ENCODE measurements around the gene PBRM1. TPM values are rescaled to one million over a fixed set of nuclear protein-coding genes. Genes with fewer than 3 reads are reported as not detected.

Gene PBRM1
- total and polyA plus RNA-seq, 2 of the 13 experiments (the other 11 are each of a cell fraction or from before 2014, with no cell fraction given): 10.9 to 33.2 TPM

- peak; percentile 67 for TF ChIP-seq ZHX1 (CRISPR knock-in tag; IDR thresholded peaks at IDR 0.05; ENCODE audit: low read depth)
- TF ChIP-seq, protein P1, sequence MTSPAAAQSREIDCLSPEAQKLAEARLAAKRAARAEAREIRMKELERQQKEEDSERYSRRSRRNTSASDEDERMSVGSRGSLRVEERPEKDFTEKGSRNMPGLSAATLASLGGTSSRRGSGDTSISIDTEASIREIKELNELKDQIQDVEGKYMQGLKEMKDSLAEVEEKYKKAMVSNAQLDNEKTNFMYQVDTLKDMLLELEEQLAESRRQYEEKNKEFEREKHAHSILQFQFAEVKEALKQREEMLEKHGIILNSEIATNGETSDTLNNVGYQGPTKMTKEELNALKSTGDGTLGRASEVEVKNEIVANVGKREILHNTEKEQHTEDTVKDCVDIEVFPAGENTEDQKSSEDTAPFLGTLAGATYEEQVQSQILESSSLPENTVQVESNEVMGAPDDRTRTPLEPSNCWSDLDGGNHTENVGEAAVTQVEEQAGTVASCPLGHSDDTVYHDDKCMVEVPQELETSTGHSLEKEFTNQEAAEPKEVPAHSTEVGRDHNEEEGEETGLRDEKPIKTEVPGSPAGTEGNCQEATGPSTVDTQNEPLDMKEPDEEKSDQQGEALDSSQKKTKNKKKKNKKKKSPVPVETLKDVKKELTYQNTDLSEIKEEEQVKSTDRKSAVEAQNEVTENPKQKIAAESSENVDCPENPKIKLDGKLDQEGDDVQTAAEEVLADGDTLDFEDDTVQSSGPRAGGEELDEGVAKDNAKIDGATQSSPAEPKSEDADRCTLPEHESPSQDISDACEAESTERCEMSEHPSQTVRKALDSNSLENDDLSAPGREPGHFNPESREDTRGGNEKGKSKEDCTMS (CRISPR knock-in tag; conservative IDR thresholded peaks at IDR 0.05): no peak
- TF ChIP-seq ZMYM3 (CRISPR knock-in tag; IDR thresholded peaks at IDR 0.05): peak; percentile 14; the same call in 1 of the 2 replicates
- TF ChIP-seq KDM1A (CRISPR knock-in tag; IDR thresholded peaks at IDR 0.05): 0 out of 2 replicates have a peak, but pooled peaks have one; percentile 20
- TF ChIP-seq MAFG (CRISPR knock-in tag; IDR thresholded peaks at IDR 0.05): no peak
- TF ChIP-seq, protein P2, sequence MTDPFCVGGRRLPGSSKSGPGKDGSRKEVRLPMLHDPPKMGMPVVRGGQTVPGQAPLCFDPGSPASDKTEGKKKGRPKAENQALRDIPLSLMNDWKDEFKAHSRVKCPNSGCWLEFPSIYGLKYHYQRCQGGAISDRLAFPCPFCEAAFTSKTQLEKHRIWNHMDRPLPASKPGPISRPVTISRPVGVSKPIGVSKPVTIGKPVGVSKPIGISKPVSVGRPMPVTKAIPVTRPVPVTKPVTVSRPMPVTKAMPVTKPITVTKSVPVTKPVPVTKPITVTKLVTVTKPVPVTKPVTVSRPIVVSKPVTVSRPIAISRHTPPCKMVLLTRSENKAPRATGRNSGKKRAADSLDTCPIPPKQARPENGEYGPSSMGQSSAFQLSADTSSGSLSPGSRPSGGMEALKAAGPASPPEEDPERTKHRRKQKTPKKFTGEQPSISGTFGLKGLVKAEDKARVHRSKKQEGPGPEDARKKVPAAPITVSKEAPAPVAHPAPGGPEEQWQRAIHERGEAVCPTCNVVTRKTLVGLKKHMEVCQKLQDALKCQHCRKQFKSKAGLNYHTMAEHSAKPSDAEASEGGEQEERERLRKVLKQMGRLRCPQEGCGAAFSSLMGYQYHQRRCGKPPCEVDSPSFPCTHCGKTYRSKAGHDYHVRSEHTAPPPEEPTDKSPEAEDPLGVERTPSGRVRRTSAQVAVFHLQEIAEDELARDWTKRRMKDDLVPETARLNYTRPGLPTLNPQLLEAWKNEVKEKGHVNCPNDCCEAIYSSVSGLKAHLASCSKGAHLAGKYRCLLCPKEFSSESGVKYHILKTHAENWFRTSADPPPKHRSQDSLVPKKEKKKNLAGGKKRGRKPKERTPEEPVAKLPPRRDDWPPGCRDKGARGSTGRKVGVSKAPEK (CRISPR knock-in tag; IDR thresholded peaks at IDR 0.05; ENCODE audit: borderline replicate concordance): no peak
- TF ChIP-seq PAX8 (CRISPR knock-in tag; IDR thresholded peaks at IDR 0.05; ENCODE audit: borderline replicate concordance): no peak
- TF ChIP-seq ETV5 (CRISPR knock-in tag; IDR thresholded peaks at IDR 0.05; ENCODE audit: borderline replicate concordance): peak; percentile 57; the same call in 1 of the 2 replicates
- peak; percentile 45; the same call in 1 of the 2 replicates for TF ChIP-seq GFI1 (CRISPR knock-in tag; IDR thresholded peaks at IDR 0.05; ENCODE audit: borderline replicate concordance)
- TF ChIP-seq ARID2 (CRISPR knock-in tag; IDR thresholded peaks at IDR 0.05; ENCODE audit: borderline replicate concordance): 0 out of 2 replicates have a peak, but pooled peaks have one; percentile 14
- TF ChIP-seq NCOA2 (CRISPR knock-in tag; IDR thresholded peaks at IDR 0.05): peak; percentile 88
- peak; percentile 66 for TF ChIP-seq THAP11 (CRISPR knock-in tag; IDR thresholded peaks at IDR 0.05)
- TF ChIP-seq, protein P3, sequence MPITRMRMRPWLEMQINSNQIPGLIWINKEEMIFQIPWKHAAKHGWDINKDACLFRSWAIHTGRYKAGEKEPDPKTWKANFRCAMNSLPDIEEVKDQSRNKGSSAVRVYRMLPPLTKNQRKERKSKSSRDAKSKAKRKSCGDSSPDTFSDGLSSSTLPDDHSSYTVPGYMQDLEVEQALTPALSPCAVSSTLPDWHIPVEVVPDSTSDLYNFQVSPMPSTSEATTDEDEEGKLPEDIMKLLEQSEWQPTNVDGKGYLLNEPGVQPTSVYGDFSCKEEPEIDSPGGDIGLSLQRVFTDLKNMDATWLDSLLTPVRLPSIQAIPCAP (CRISPR knock-in tag; IDR thresholded peaks at IDR 0.05; ENCODE audit: low read depth): no peak
- peak; percentile 22; the same call in 1 of the 2 replicates for TF ChIP-seq ZNF230 (CRISPR knock-in tag; IDR thresholded peaks at IDR 0.05)
- TF ChIP-seq STAG1 (CRISPR knock-in tag; IDR thresholded peaks at IDR 0.05): no peak
- no peak; the same call in 1 of the 2 replicates for TF ChIP-seq SNAPC2 (CRISPR knock-in tag; IDR thresholded peaks at IDR 0.05)
- 0 out of 2 replicates have a peak, but pooled peaks have one; percentile 16 for TF ChIP-seq POGZ (CRISPR knock-in tag; IDR thresholded peaks at IDR 0.05)
- TF ChIP-seq DMAP1 (CRISPR knock-in tag; IDR thresholded peaks at IDR 0.05): peak; percentile 95
- TF ChIP-seq GATA4 (IDR thresholded peaks at IDR 0.05; ENCODE audit: borderline replicate concordance, low read depth): peak; percentile 36; the same call in 1 of the 2 replicates
- peak; percentile 28 for TF ChIP-seq CEBPG (CRISPR knock-in tag; IDR thresholded peaks at IDR 0.05)
- TF ChIP-seq ZNF264 (CRISPR knock-in tag; IDR thresholded peaks at IDR 0.05): peak; percentile 89
- peak; percentile 84 for TF ChIP-seq HDAC1 (CRISPR knock-in tag; IDR thresholded peaks at IDR 0.05)
Measured at GRCh38 chr3:52704611-52705437, 19.1 kb upstream of the PBRM1 start (continued).
